GM12878 (cell line): ENCODE measurements around the gene IPO8. TPM values are rescaled to one million over a fixed set of nuclear protein-coding genes. Genes with fewer than 3 reads are reported as not detected.

Source experiments
- ATAC-seq: fragments of 200-7000 bp; cut with Tn5 transposase; 3 replicates; pipeline ENCODE4 v1.9.1; 2020; ENCODE audit warnings: mild to moderate bottlenecking, moderate library complexity
- BruUV-seq: library from RNA; stranded (reverse); fragments of 400-500 nt; replicated peaks from 2 replicates; lab custom pipeline; 2021; lab: Mats Ljungman, UMichigan
- CTCF ChIA-PET: fragments of 300-600 bp; sonication (Branson Sonifier 250); formaldehyde crosslinking; extraction: SDS; loops from one replicate; lab custom pipeline; 2021; ENCODE audit warnings: inconsistent platforms; lab: Yijun Ruan, JAX
- POLR2A ChIA-PET: fragments of 350-600 bp; formaldehyde crosslinking; extraction: SDS; loops from one replicate; lab custom pipeline; 2021; ENCODE audit warnings: inconsistent platforms; lab: Charles Lee
- RAD21 ChIA-PET: fragments of 300-600 bp; sonication (Branson Sonifier 250); formaldehyde crosslinking; loops from one replicate; lab custom pipeline; 2023; ENCODE audit warnings: antibody characterized with exemption; ENCODE audit not compliant: unreplicated experiment; lab: Charles Lee
- SMC1A ChIA-PET: fragments of 300-600 bp; sonication (Branson Sonifier 250); formaldehyde crosslinking; loops from one replicate; lab custom pipeline; 2023; ENCODE audit not compliant: unreplicated experiment, uncharacterized antibody; lab: Charles Lee
- DNase-seq: peaks from one replicate; pipeline ENCODE4 v3.0.0-alpha.2; 2011; ENCODE audit warnings: low read depth, low spot score
- FAIRE-seq: peaks from 3 replicates; lab custom pipeline; 2011; peaks lifted over from hg19 to GRCh38; lab: Jason Lieb, UNC
- H2AFZ ChIP-seq: 2 replicates; pipeline ENCODE4 v1.6.0; 2011; ENCODE audit warnings: low read depth, low read length, control low read depth; ENCODE audit not compliant: control insufficient read depth
- H3K27ac ChIP-seq: 2 replicates; pipeline ENCODE4 v1.5.1; 2011; ENCODE audit warnings: control low read depth; ENCODE audit not compliant: control insufficient read depth, insufficient read depth
- H3K27me3 ChIP-seq, 2 experiments: replicated peaks in 1 of 2; 2 replicates each; pipeline versions ENCODE4 v1.6.0 to v1.6.1; 2011; ENCODE audit warnings: low read length in 1 of 2; ENCODE audit not compliant: control insufficient read depth in 2 of 2, insufficient read depth in 2 of 2
- H3K36me3 ChIP-seq, 2 experiments: 2 replicates each; pipeline ENCODE4 v1.5.1; 2011; ENCODE audit warnings: low read length in 1 of 2; ENCODE audit not compliant: control insufficient read depth in 2 of 2, insufficient read depth in 2 of 2
- H3K4me1 ChIP-seq: 2 replicates; pipeline ENCODE4 v1.6.1; 2011; ENCODE audit warnings: mild to moderate bottlenecking, low read length, moderate library complexity, mixed read lengths; ENCODE audit not compliant: control insufficient read depth, insufficient read depth
- H3K4me2 ChIP-seq: 2 replicates; pipeline ENCODE4 v1.6.0; 2011; ENCODE audit warnings: control low read depth; ENCODE audit not compliant: control insufficient read depth, insufficient read depth
- H3K4me3 ChIP-seq: fragments of 200-600 bp; sonication (generic); 2 replicates; pipeline ENCODE4 v1.5.1; 2016
- H3K79me2 ChIP-seq: 2 replicates; pipeline ENCODE4 v1.6.0; 2011; ENCODE audit warnings: low read length; ENCODE audit not compliant: control insufficient read depth, insufficient read depth
- H3K9ac ChIP-seq: 2 replicates; pipeline ENCODE4 v1.8.0; 2011; ENCODE audit warnings: low read length, control low read depth, mixed read lengths; ENCODE audit not compliant: control insufficient read depth, insufficient read depth
- H3K9me3 ChIP-seq: replicated peaks from 3 replicates; pipeline ENCODE4 v1.5.1; 2011; ENCODE audit warnings: mild to moderate bottlenecking, low read length; ENCODE audit not compliant: control insufficient read depth, insufficient read depth
- H4K20me1 ChIP-seq: 2 replicates; pipeline ENCODE4 v1.6.0; 2011; ENCODE audit not compliant: control insufficient read depth, insufficient read depth
- BCLAF1 ChIP-seq: fragments of 450-650 bp; IDR thresholded peaks from 2 replicates; pipeline ENCODE4 v1.6.1; 2017; ENCODE audit warnings: antibody characterized with exemption, mild to moderate bottlenecking, moderate library complexity
- BHLHE40 ChIP-seq, 2 experiments: fragments of 450-650 bp in 1 of 2; IDR thresholded peaks; 2 replicates each; pipeline ENCODE4 v1.6.1; 2011 to 2017; ENCODE audit warnings: low read depth in 2 of 2, borderline replicate concordance in 1 of 2, improper control_type of control experiment in 1 of 2, low read length in 1 of 2, mild to moderate bottlenecking in 1 of 2
- CUX1 ChIP-seq: IDR thresholded peaks from 2 replicates; pipeline ENCODE4 v1.6.1; 2012; ENCODE audit warnings: improper control_type of control experiment, low read depth, low read length; ENCODE audit not compliant: insufficient replicate concordance
- HSF1 ChIP-seq: fragments of 150-350 bp; IDR thresholded peaks from 2 replicates; pipeline ENCODE4 v1.6.1; 2014; ENCODE audit warnings: mild to moderate bottlenecking, low read depth, low read length
- NFYA ChIP-seq: IDR thresholded peaks from 2 replicates; pipeline ENCODE4 v1.6.1; 2011; ENCODE audit warnings: low read depth, mild to moderate bottlenecking, low read length, improper control_type of control experiment, borderline replicate concordance
- NR2C2 ChIP-seq: IDR thresholded peaks from 2 replicates; pipeline ENCODE4 v1.6.1; 2011; ENCODE audit warnings: borderline replicate concordance, low read depth; ENCODE audit not compliant: control insufficient read depth, insufficient read length
- RAD21 ChIP-seq: IDR thresholded peaks from 2 replicates; pipeline ENCODE4 v1.6.1; 2011; ENCODE audit warnings: mild to moderate bottlenecking, low read depth, low read length, moderate library complexity; ENCODE audit not compliant: insufficient read depth
- SMC3 ChIP-seq: IDR thresholded peaks from 2 replicates; pipeline ENCODE4 v1.6.1; 2011; ENCODE audit warnings: low read length, improper control_type of control experiment, borderline replicate concordance
- WRNIP1 ChIP-seq: IDR thresholded peaks from 2 replicates; pipeline ENCODE4 v1.6.1; 2011; ENCODE audit warnings: low read depth, low read length, improper control_type of control experiment, borderline replicate concordance
- WGBS: methylation state at CpG from one replicate; pipeline ENCODE4 v1.1.6; 2016; ENCODE audit warnings: low lambda C conversion rate; ENCODE audit not compliant: insufficient replicate concordance, insufficient coverage; ENCODE audit errors: missing lambda C conversion rate; 5-methylcytosine and 5-hydroxymethylcytosine counted together
- in situ Hi-C: fragments of 300-500 bp; cut with MboI; formaldehyde crosslinking; loops from 9 replicates; pipeline ENCODE4 v1.14.3; 2018; ENCODE audit warnings: mixed read lengths
- intact Hi-C: fragments of 100-400 bp; cut with micrococcal nuclease; formaldehyde crosslinking; loops from one replicate; pipeline ENCODE4 v1.14.2; 2022; ENCODE audit not compliant: unreplicated experiment
- polyA plus RNA-seq, 11 experiments: library from polyadenylated mRNA; depleted of rRNA in 4 of 11; unstranded in 6 of 11; stranded (reverse) in 5 of 11; fragments of >200 nt; fragmentation: Nextera tagmentation in 4 of 11; fragmentation: Illumina TruSeq in 1 of 11; extraction: Ambion mirVana in 4 of 11; extraction: Trizol in 1 of 11; gene quantifications; 1 replicate in 1 of 11; 2 replicates in 10 of 11; pipeline versions ENCODE4 v1.2.1 to v1.2.3, GENCODE V29; 2011 to 2016; ENCODE audit warnings: inconsistent platforms in 2 of 11, missing spikeins in 2 of 11, low read depth in 1 of 11
- total RNA-seq, 4 experiments: library from RNA; depleted of rRNA in 3 of 4; stranded (reverse); fragments of >200 nt in 3 of 4; fragmentation: Illumina TruSeq in 1 of 4; extraction: Trizol in 1 of 4; gene quantifications; 2 replicates each; pipeline versions ENCODE4 v1.2.1 to v1.2.3, GENCODE V29; 2013 to 2021

IPO8 gene
- total and polyA plus RNA-seq, 10 of the 15 experiments (the other 5 are each of a cell fraction or from before 2014, with no cell fraction given), result 6.9 to 38.5 (median 15.1) TPM

- TF ChIP-seq HSF1 (no peak), RAD21 (no peak), SMC3 (no peak), NFYA (no peak), BHLHE40 (IDR thresholded peaks at IDR 0.05; ENCODE audit: borderline replicate concordance in 1 of 2, low read depth in 2 of 2, low read length in 1 of 2) (no peak)
Observed at GRCh38 chr12:30687265-30687986, 8.2 kb downstream of the IPO8 start (continued).

GRCh38 chr12:30679241-30679640 lies 16.4 kb downstream of the IPO8 start:
- RAD21 ChIA-PET, result no interaction called here
- H3K36me3 ChIP-seq, result peaks cover 0 to 16% of the 10 kb centered on the region in 2 experiments; a peak in 1 of 4 replicates
- TF ChIP-seq NR2C2, result no peak
- no peak for TF ChIP-seq WRNIP1
- no peak for TF ChIP-seq BCLAF1
- no peak for TF ChIP-seq CUX1

More at GRCh38 chr12:30679241-30679640, 16.4 kb downstream of the IPO8 start:
- H4K20me1 ChIP-seq, result no peaks in the 10 kb centered on the region
- BruUV-seq, result no TSS peak
- H3K9ac ChIP-seq, result no peak overlapping the region
- ATAC-seq (no peak), DNase-seq (no peak), FAIRE-seq (no peak)
- intact Hi-C loops (no loop called here), in situ Hi-C loops (no loop called here)
- no peaks in the 10 kb centered on the region for H3K4me1 ChIP-seq
- H2AFZ ChIP-seq, result no peak overlapping the region
- H3K4me2 ChIP-seq, result no peak overlapping the region
- no peaks in the 10 kb centered on the region for H3K79me2 ChIP-seq
- no peaks in the 10 kb centered on the region for H3K27me3 ChIP-seq
- CTCF ChIA-PET, result interaction anchor here (0.8 kb wide), 1 partner anchor 17 kb away, joined by 5 read pairs; the partner anchor contains the start of gene IPO8
- 95% methylated on average over 1 of the region's 1 CpG for WGBS
- no peak overlapping the region for H3K4me3 ChIP-seq
- POLR2A ChIA-PET, result no interaction called here
- SMC1A ChIA-PET, result interaction anchor here (0.6 kb wide), 1 partner anchor 153 kb away, joined by 4 read pairs; no protein-coding TSS in a partner anchor
- no peak overlapping the region for H3K27ac ChIP-seq
- H3K9me3 ChIP-seq, result no peaks in the 10 kb centered on the region
